CD14-positive monocyte (primary cell): ENCODE results near the gene ZC3H10. TPM values are rescaled to one million over a fixed set of nuclear protein-coding genes. Genes with fewer than 3 reads are reported as not detected.
A peak's percentile ranks its signal among the peaks of the same experiment; 100 is the strongest.

Experiments used
- DNase-seq, 3 donors: peaks; one replicate each; pipeline ENCODE4 v3.0.0-alpha.2; 2011 to 2022
- H2AFZ ChIP-seq: 2 replicates; pipeline ENCODE4 v1.6.0; 2012; ENCODE audit warnings: mild to moderate bottlenecking, low read depth, low read length, inconsistent platforms; ENCODE audit not compliant: insufficient read depth, poor library complexity, severe bottlenecking
- H3K27ac ChIP-seq, 2 donors: 1 replicate in 1 of 2; 2 replicates in 1 of 2; pipeline ENCODE4 v1.5.1; 2012 to 2013; ENCODE audit warnings: low read length in 2 of 2, control low read depth in 1 of 2, inconsistent platforms in 1 of 2, low read depth in 1 of 2, mild to moderate bottlenecking in 1 of 2
- H3K27me3 ChIP-seq, 2 donors: one replicate each; pipeline versions ENCODE4 v1.6.0 to v1.6.1; 2011 to 2013; ENCODE audit warnings: low read length in 2 of 2; ENCODE audit not compliant: control insufficient read depth in 2 of 2, insufficient read depth in 2 of 2
- H3K36me3 ChIP-seq, 2 donors: replicated peaks in 1 of 2; 1 replicate in 1 of 2; 2 replicates in 1 of 2; pipeline versions ENCODE4 v1.5.1 to v1.6.1; 2012 to 2013; ENCODE audit warnings: low read length in 2 of 2, control low read depth in 1 of 2, inconsistent platforms in 1 of 2, mild to moderate bottlenecking in 1 of 2; ENCODE audit not compliant: insufficient read depth in 2 of 2, control insufficient read depth in 1 of 2
- H3K4me1 ChIP-seq, 2 donors: 1 replicate in 1 of 2; 2 replicates in 1 of 2; pipeline versions ENCODE4 v1.5.1 to v1.6.1; 2012 to 2013; ENCODE audit warnings: low read length in 2 of 2, control low read depth in 1 of 2, inconsistent platforms in 1 of 2, mild to moderate bottlenecking in 1 of 2, moderate library complexity in 1 of 2; ENCODE audit not compliant: insufficient read depth in 2 of 2, control insufficient read depth in 1 of 2
- H3K4me2 ChIP-seq: replicated peaks from 2 replicates; pipeline ENCODE3; 2012; ENCODE audit warnings: low read length, moderate library complexity, mild to moderate bottlenecking; ENCODE audit not compliant: poor library complexity, severe bottlenecking; ENCODE audit errors: extremely low read depth
- H3K4me3 ChIP-seq, 3 experiments: fragments of 200-600 bp in 1 of 3; sonication (generic) in 1 of 3; replicated peaks in 1 of 3; 1 replicate in 2 of 3; 2 replicates in 1 of 3; pipeline ENCODE4 v1.5.1; 2011 to 2013; ENCODE audit warnings: low read length in 3 of 3, mild to moderate bottlenecking in 3 of 3, control low read depth in 2 of 3, low read depth in 2 of 3, inconsistent platforms in 1 of 3, moderate library complexity in 1 of 3
- H3K79me2 ChIP-seq: 2 replicates; pipeline ENCODE4 v1.6.0; 2012; ENCODE audit warnings: mild to moderate bottlenecking, control low read depth, inconsistent platforms, low read length, moderate library complexity; ENCODE audit not compliant: insufficient read depth
- H3K9ac ChIP-seq: 2 replicates; pipeline ENCODE4 v1.6.0; 2017; ENCODE audit warnings: low read length, mild to moderate bottlenecking; ENCODE audit not compliant: insufficient read depth, poor library complexity, severe bottlenecking
- H3K9me3 ChIP-seq, 2 donors: replicated peaks in 1 of 2; 1 replicate in 1 of 2; 2 replicates in 1 of 2; pipeline versions ENCODE4 v1.5.1 to v1.6.1; 2012 to 2013; ENCODE audit warnings: low read length in 2 of 2, control low read depth in 1 of 2; ENCODE audit not compliant: control insufficient read depth in 1 of 2, insufficient read depth in 1 of 2
- H4K20me1 ChIP-seq: 2 replicates; pipeline ENCODE4 v1.6.0; 2012; ENCODE audit warnings: mild to moderate bottlenecking, low read length, control low read depth, moderate library complexity; ENCODE audit not compliant: insufficient read depth
- H3K27ac Mint-ChIP-seq, 7 donors: one replicate each; pipeline ENCODE4 v1.8.0; 2020; ENCODE audit warnings: mild to moderate bottlenecking in 7 of 7, mixed read lengths in 7 of 7, moderate library complexity in 6 of 7, inconsistent platforms in 2 of 7
- H3K27me3 Mint-ChIP-seq, 3 donors: one replicate each; pipeline ENCODE4 v1.8.0; 2021 to 2022; ENCODE audit warnings: low read depth in 3 of 3, mild to moderate bottlenecking in 3 of 3, mixed read lengths in 3 of 3, moderate library complexity in 3 of 3, inconsistent platforms in 1 of 3
- H3K36me3 Mint-ChIP-seq, 2 donors: one replicate each; pipeline ENCODE4 v1.8.0; 2020; ENCODE audit warnings: mixed read lengths in 2 of 2, inconsistent platforms in 1 of 2, mild to moderate bottlenecking in 1 of 2
- H3K4me1 Mint-ChIP-seq: one replicate; pipeline ENCODE4 v1.8.0; 2020; ENCODE audit warnings: mild to moderate bottlenecking, mixed read lengths
- H3K4me3 Mint-ChIP-seq, 2 donors: one replicate each; pipeline ENCODE4 v1.8.0; 2020; ENCODE audit warnings: mild to moderate bottlenecking in 2 of 2, mixed read lengths in 2 of 2, moderate library complexity in 1 of 2
- H3K9me3 Mint-ChIP-seq, 7 donors: one replicate each; pipeline ENCODE4 v1.8.0; 2020 to 2022; ENCODE audit warnings: mixed read lengths in 7 of 7, mild to moderate bottlenecking in 6 of 7, moderate library complexity in 6 of 7, inconsistent platforms in 2 of 7
- WGBS: methylation state at CpG from one replicate; pipeline ENCODE4 v1.1.5; 2013; ENCODE audit warnings: missing lambda C conversion rate; ENCODE audit not compliant: insufficient coverage; 5-methylcytosine and 5-hydroxymethylcytosine counted together
- intact Hi-C, 2 donors: fragments of 100-400 bp; cut with micrococcal nuclease; formaldehyde crosslinking; loops; one replicate each; pipeline versions ENCODE4 v1.15.0 to v1.15.1; 2023
- polyA plus RNA-seq, 3 donors: library from polyadenylated mRNA; depleted of rRNA in 1 of 3; unstranded in 2 of 3; stranded (reverse) in 1 of 3; fragments of 300-500 nt in 2 of 3; fragments of >200 nt in 1 of 3; fragmentation: Illumina TruSeq in 2 of 3; gene quantifications; 1 replicate in 2 of 3; 2 replicates in 1 of 3; pipeline ENCODE4 v1.2.3, GENCODE V29; 2012 to 2021
- TF ChIP-seq, protein P1 (sequence below): fragments of 200-600 bp; IDR thresholded peaks from one replicate; pipeline ENCODE4 v1.8.0; 2022; ENCODE audit warnings: antibody characterized with exemption, mild to moderate bottlenecking

Gene ZC3H10
- polyA plus RNA-seq, 3 donors, result 1.7 to 3.1 (median 1.8) TPM

- Histone ChIP-seq H3K4me2 (peak overlapping the region; percentile 99), H3K36me3 (peaks cover 38 to 41% of the 10 kb centered on the region in 2 donors), H3K4me3 (peak overlapping the region; percentile 60 to 99 (median 94)), H3K4me1 (peaks cover 49 to 55% of the 10 kb centered on the region in 2 donors), H3K9ac (peak overlapping the region; percentile 68), H3K79me2 (peaks cover 38% of the 10 kb centered on the region), H4K20me1 (no peaks in the 10 kb centered on the region), H3K9me3 (no peaks in the 10 kb centered on the region), H3K27me3 (no peaks in the 10 kb centered on the region), H2AFZ (peak overlapping the region; percentile 84), H3K27ac (peak overlapping the region; percentile 54 to 78)
- DNase-seq, result peak in 1 of 3 donors; percentile 27
- H3K27me3 Mint-ChIP-seq, result peaks cover 0 to 6% (median 1%) of the 10 kb centered on the region in 3 donors
- intact Hi-C loops, result loop anchor here (2.0 to 10.0 kb wide), 4 partner anchors 21 to 335 kb away; partner anchors contain the start of genes SPRYD4 (in 2 of the 2), NABP2 (in 1 of the 2) and RNF41 (in 1 of the 2)
- WGBS, result 0% methylated on average over 23 of the region's 29 CpGs
- H3K36me3 Mint-ChIP-seq, result peaks cover 42 to 43% of the 10 kb centered on the region in 2 donors
- H3K27ac Mint-ChIP-seq, result peak overlapping the region; percentile 84 to 94 (median 93)
- H3K4me1 Mint-ChIP-seq, result peaks cover 47% of the 10 kb centered on the region
- TF ChIP-seq, protein P1, sequence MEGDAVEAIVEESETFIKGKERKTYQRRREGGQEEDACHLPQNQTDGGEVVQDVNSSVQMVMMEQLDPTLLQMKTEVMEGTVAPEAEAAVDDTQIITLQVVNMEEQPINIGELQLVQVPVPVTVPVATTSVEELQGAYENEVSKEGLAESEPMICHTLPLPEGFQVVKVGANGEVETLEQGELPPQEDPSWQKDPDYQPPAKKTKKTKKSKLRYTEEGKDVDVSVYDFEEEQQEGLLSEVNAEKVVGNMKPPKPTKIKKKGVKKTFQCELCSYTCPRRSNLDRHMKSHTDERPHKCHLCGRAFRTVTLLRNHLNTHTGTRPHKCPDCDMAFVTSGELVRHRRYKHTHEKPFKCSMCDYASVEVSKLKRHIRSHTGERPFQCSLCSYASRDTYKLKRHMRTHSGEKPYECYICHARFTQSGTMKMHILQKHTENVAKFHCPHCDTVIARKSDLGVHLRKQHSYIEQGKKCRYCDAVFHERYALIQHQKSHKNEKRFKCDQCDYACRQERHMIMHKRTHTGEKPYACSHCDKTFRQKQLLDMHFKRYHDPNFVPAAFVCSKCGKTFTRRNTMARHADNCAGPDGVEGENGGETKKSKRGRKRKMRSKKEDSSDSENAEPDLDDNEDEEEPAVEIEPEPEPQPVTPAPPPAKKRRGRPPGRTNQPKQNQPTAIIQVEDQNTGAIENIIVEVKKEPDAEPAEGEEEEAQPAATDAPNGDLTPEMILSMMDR, result no peak
- peaks cover 0 to 4% (median 0%) of the 10 kb centered on the region in 7 donors for H3K9me3 Mint-ChIP-seq
- peak overlapping the region; percentile 95 to 98 for H3K4me3 Mint-ChIP-seq
Observed at GRCh38 chr12:56129206-56129941, 11.3 kb downstream of the ZC3H10 start.

DNA sequence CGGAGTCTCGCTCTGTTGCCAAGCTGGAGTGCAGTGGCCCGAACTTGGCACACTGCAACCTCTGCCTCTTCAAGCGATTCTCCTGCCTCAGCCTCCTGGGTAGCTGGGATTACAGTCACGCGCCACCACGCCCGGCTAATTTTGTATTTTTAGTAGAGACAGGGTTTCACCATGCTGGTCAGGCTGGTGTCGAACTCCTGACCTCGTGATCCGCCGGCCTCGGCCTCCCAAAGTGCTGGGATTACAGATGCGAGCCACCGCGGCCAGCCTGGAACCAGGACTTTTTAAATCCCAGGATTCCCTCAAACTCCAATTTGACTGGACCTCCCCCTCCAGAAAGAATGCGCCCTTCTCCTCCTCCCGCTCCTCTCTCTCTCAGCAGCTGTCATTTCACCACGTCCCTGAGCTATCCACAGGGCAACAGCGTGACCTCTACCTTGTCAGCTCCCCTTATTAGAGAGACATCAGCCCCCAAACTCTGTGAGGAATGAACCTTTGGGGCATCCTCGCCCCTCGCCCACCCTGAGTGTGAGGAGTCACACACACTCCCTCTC lies 12.0 kb downstream of the ZC3H10 start:
- Mint-ChIP-seq H3K4me1 (peaks cover 45% of the 10 kb centered on the region), H3K9me3 (peaks cover 0 to 4% (median 0%) of the 10 kb centered on the region in 7 donors), H3K27ac (peak overlapping the region in 5 of 7 donors; percentile 15 to 86 (median 57)), H3K27me3 (peaks cover 0 to 6% (median 1%) of the 10 kb centered on the region in 3 donors), H3K36me3 (peaks cover 43 to 45% of the 10 kb centered on the region in 2 donors), H3K4me3 (peak overlapping the region; percentile 95 to 98)
- H3K9ac ChIP-seq, result no peak overlapping the region
- TF ChIP-seq, protein P1, result no peak
- H4K20me1 ChIP-seq, result no peaks in the 10 kb centered on the region
- 56% methylated on average over 14 of the region's 22 CpGs for WGBS
- peak overlapping the region; percentile 99 for H3K4me2 ChIP-seq
- H3K9me3 ChIP-seq, result no peaks in the 10 kb centered on the region
- H3K4me1 ChIP-seq, result peaks cover 46 to 52% of the 10 kb centered on the region in 2 donors
- H3K36me3 ChIP-seq, result peaks cover 41 to 48% of the 10 kb centered on the region in 2 donors
- DNase-seq, result no peak
- H3K79me2 ChIP-seq, result peaks cover 31% of the 10 kb centered on the region
- H3K27ac ChIP-seq, result peak overlapping the region in 1 of 2 donors; percentile 54
- no peaks in the 10 kb centered on the region for H3K27me3 ChIP-seq
- H3K4me3 ChIP-seq, result peak overlapping the region in 1 of 3 experiments; percentile 99
- H2AFZ ChIP-seq, result peak overlapping the region; percentile 84
- intact Hi-C loops, result loop anchor here (2.0 to 10.0 kb wide), 4 partner anchors 21 to 335 kb away; partner anchors contain the start of genes SPRYD4 (in 2 of the 2), NABP2 (in 1 of the 2) and RNF41 (in 1 of the 2)
